Measurements from ENCODE around the gene CCNL1.
"Not testable (repeated sequence)": the region's sequence is repeated elsewhere in the genome, so short reads cannot be mapped to it uniquely, and the experiment has no call there.

The CCNL1 gene

DNA sequence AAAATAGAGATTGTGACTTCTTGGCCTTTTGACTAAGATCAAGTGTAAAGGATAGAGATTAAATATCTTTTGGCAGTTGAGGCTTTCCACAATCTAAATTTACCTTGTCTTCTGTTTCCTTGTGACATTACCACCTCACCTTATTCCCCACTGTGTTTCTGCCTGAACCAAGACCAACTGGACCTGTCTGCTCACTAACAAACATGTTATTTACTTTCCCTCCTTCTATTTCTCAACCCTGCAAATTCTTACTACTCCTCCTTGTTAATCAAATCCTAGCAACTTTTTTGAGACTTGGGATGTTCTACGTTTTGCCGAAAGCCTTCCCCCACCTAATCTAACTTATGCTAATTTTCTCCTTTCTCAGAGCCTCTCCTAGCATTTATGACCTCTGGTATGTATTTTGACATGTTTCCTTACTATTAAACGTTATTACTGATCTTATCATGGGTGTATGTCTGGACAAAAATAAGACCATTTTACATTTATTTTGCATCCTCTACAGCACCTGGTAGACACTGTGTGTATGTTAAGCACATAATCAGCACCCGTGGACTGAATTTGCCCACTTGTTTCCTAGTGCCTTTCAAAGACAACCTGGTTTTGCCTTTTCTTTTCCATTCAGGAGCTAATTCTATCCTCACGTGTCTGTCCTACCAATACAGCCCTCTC, 7.6 kb upstream of the CCNL1 start:
- DNase-seq: no peak

DNA sequence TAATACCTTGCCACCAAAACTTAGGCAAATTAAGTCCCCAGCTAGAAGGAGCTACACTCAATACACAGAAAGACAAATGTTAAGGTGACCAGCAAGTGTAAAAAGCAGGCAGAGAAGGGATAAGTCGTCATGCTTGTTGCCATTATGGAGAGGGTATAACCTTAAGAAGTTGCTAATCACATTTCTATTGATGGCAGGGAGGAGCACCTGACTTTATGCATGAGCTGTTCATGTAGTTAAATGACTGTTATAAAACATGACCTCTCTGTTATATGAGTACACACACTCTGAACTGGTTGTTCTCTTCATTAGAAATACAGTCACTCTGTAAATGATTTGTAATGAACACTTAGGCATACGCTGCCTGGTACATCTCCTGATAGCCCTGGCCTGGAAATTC, 6.6 kb upstream of the CCNL1 start:
- no peak for DNase-seq

DNA sequence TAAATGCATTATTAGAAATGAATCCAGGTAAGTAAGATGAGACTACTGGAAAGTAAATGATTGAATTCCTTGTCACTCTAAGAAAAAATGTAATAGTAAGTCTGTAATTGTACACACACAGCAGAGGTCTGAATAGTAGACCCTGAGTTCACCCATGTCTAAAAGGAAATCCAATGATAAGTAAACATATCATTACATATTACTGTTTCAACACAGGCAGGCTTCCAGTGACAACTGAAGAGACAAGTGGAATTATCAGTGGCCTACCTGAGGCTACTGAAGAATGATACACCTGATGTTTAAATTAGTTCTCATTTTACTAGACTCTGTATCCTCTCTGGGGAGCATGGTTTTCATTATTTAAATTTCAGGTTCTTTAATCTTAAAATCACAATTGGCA, 6.2 kb upstream of the CCNL1 start:
- no peak for DNase-seq

DNA sequence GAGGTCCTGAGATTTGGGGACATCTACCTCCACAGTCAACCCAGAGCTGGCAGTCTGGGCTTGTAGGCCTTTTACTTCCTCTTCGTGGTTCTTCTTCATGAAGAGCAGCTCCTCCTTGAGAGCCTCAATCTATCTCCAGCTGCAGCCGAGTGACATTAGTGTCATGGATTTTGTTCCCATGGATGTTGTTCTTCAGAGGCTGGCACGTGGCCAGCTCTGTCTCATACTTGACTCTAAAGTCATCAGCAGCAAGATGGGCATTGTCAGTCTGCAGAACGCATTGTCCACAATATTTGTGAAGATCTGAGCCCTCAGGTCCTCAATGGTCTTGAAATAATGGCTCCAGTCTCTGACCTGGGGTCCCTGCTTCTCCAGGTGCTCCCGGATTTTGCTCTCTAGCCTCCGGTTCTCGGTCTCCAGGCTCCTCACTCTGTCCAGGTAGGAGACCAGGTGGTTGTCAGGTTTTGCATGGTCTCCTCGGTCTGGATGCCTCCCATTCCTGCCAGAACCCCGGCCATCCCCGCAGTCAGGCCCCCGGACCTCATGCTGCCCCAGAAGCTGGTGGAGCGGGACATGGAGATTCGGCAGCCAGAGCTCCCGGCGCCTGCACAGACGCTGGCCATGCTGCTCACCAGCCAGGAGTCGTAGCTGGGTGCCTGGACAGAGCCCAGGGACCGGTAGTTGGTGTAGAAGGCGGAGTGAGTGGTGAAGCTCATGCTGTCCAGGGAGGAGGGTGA, 3.4 kb upstream of the CCNL1 start:
- DNase-seq: no peak

DNA sequence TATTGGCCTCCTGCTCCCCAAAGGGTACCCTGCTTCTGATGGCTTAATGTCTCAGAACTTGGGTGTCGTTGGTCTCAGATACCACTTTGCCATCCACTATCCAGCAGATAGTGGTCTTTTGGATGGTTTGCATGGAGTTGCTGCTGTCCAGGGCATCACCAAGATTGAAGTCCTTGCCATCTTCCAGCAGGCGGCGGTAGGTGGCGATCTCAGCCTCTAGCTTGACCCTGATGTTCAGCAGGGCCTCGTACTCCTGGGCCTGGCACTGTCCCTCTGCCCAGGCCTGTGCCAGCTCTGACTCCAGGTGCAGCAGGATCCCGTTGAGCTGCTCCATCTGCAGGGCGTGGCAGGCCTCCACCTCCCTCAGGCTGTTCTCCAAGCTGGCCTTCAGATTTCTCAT, 2.7 kb upstream of the CCNL1 start:
- not testable (repeated sequence) for DNase-seq

DNA sequence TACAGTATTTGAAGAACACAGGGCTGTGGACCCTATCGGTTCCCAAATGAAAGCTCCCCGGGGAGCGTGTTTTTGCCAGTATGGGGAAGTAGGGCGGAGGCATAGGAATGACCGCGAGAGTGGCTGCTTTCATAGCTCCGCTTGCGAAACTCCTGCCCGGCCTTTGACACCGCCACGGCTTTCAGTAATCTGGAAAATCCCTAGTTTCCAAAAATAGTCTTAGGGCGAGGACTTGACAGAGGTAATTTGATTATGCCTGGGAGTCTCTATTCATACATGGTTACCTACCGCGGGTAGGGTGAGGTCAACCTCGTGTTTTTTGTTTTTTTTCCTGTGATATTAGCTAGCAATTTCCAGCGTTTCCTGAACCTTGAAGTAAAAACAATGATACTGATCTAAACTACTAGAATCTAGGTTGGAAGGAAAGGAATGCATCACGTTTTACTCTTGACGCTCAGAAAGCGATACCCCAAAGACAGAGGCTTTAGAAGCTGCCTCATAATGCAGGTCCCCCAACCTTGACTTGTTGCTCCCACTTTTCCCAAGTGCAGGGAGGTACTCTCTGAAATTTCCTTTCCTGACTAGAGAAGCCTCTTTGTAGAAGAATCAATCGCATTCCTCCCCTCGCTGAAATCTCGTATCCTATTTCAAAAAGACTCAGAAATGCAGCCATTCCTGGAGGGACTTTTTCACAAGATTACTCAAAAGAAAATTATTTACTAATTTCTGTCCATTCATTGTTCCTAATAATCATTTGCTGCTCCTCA, 894 bp upstream of the CCNL1 start:
- peak; percentile 61 for DNase-seq

DNA sequence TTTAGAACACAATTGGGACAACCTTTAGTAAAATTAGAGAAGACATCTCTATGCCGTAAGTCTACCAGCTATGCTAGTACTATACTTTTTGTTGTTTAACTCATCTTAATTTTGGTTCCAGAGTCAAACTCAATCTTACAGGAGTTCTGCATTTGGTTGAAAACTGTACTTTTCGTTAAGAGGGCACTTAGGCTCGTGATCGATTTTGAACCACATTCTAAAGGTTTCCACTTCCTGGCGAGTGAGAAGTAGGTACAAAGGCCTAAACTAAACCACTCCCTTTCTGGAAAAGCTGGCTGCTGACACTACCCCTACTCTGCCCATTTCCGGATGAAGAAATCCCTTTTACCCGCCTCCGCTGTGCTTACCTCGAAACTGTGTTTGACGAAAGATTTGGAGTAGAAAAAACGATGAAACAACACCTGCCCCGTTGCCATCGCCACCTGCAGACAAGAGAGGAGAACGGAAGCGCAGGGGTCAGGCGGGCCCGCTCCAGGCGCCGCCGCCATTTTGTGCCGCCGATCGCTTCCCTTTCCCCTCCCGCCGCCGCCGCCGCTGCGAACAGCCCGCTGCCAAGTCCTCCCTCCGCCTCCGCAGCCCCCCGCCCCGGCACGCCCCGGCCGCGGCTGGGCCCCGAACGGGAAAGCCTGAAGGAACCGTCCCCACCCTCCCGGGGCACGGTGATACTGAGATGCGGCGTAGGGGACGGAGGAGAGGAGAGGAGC, 748 bp downstream of the CCNL1 start:
- peak; percentile 79 for DNase-seq

DNA sequence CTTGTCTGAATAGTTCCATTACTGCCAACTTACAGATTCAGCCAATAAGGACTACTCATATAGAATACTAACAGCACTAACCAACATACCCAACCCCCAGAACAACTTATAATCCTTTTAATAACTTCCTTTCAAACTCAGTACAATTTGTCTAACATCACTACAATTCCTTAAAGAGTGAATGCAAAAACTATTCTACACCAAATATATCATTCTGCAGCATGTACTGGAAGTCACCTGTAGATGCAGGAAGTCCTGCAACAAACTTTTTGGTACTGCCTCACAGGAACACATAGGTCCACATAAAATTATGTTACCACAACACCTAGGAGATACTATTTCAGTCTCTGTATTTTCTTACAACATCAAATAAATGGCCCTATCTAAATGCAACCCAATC, 2.1 kb downstream of the CCNL1 start:
- no peak for DNase-seq

DNA sequence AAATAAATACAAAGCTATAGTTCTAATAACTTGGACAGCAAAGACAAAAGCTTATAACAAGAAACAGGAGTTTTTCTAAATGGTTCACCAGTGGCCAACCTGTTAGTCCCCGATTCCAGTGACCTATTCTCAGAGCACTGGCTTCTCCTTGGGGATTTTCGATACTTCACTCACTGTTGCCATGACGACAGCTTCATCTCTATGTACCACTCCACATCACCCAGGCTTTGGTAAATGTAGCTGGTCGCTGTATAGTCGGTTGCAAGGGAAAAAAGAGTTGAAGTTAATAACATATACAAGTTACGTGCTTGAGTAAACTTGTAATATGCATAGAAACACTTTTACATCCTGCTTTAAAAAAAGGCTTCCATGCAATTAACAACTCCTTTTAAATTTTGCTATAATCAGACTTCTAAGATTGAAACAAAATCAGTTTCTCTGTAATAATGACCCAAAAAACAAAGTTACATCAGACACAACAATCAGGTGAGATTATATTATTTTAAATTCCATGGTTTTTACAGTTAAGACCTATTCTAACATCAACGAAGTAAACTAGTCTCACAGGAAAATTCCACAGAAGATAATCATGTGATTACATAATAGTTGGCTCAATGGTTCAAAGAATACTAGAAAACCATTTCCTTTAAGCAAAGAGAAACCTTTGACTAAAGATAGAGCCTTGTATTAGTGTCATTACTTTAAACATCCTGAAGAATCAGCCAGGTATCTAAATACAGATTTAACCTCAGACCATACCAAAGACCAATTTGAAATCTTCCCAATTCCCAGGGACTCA, 2.9 kb downstream of the CCNL1 start:
- DNase-seq: no peak

DNA sequence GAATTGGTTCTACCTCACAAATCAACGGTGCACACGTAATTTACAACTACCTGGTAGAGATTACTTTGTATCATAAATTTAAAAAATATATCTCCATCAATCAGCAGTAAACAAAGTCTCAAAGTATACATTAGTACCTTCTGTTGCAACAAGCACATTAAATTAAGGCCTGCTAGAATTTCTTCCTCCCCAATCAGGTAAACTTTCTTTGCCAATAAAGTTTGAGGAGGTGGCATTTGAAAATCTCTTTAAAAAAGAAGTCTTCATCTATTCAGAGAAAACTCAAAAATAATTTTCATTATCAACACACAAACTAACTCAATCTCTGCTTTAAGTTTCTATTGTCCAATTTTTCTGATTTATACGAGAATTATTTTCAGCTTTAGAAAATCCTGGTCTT, 4.4 kb downstream of the CCNL1 start:
- no peak for DNase-seq

DNA sequence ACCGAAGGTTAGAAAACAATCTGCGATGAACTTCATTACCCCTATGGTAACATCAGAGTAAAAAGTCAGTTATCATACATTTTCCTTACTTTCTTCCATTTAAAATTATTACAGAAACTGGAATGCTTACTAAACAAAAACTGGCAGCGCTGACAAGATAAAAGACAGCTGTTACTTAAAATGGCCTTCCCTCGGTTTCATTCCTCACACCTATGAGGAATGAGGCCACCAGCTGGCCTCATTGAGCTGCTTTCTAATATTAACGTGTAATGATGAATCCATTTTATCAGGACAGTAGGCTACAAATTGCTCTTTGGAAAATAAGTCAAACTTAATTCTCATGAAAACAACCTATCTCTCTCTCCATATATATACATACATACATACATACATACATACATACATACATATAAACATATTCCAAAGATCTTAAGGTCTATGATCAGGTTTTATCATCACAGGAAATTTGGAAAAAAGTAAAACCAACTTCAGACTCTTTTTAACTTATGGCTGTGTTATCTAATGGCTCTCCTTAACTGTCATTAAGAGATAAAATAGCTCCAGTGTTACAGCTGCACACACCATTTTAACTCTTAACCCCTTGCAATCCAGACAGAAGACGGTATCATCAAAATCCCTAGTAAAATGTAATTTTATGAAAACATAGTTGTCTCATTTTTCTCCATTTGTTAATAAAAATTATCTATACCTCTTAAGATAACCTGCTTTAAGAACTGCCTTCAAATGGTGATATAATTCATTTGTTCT, 5.2 kb downstream of the CCNL1 start:
- no peak for DNase-seq

DNA sequence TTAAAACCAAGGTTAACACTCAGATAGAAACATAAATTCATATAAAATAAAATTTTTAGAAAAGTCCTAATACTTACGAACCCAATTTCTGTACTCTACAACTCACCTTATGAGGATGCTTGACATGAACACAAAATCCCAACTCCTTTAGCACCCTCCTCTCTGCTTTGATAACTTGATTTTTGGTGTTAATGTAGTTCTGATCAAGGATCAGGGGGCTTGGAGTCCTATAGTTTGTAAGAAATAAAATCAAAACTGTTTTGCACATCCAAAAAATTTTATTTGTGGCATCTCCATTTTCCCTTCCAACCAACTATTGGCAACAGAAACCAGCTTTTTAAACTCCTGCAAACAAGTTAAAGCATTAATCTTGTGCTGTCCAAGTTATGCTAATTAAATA, 7.0 kb downstream of the CCNL1 start:
- DNase-seq: no peak

DNA sequence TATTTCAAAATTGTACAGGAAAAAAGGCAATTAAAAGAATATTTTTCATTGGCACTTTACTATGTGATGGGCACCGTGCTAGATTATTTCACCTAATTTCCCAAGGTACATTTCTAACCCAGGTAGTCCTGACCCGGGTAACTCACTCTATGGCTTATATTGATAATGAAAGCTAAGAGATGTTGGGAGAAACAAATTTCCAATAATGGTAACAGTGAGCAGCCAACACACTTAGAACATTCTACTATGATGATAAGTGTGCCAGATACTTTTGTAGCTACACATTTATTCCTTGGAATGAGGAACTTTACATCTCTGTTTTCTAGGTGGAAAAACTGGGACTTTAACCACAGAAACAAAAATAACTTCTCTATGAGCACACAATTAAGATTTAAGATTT, 7.5 kb downstream of the CCNL1 start:
- no peak for DNase-seq

DNA sequence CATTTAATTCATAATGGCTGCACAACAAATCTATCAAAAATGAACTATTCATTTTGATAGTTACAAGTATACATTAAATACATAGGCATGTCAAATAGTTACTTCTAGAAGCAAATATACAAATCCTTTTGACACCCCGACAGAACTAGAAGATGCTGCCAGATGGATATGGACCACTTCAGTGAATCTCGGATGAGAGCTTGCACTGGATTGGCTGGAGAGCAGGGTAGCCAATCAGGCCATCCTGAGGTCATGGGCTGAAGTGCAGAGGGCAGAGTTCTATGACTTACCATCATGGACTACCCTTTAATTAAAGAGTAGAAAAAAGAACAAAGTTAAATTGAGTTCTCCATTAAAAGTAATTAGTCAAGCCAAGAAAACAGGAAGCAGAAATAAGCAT, 8.3 kb downstream of the CCNL1 start:
- DNase-seq: no peak

DNA sequence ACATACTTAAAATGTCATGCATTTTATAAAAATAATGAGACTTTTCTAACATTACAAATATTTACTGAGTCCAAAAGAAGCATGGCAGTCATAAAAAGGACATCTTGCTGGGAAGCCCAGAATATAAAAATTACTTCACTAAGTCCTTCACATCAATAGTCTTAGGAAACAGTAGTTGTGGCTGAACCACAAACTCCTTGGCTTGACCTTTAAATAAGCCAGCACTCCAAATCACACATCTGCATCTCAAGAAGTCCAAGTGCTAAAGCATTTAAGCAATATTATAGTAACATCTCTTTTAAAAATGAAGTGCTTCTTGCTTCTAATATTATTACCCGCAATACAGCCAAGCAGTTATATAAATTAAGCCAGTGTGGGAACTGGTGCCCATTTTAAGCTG, 8.8 kb downstream of the CCNL1 start:
- no peak for DNase-seq

DNA sequence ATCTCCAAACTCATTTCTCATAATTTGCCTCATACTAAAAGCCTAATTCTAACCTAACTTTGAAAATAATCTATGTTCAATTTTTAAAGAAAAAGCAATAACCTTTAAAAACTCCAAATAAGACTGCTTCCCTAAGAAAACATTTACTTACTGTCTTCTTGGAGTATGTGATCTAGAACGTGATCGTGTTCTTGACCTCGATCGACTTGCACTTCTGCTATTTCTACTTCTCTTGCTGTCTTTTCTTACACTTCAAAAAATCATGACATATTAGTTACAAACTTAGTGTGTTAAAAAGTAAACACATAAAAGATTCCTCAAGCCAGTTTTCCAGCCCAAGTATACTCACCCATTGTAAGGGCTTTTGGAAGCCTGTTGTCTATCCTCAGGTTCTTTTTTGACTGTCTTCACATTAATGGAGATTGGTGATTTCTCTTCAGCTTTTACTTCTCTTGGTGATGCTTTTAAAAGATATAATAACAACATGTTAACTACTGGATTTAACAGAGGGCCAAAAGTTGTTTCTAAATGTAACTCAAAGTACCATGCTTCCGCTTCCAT, 10.7 kb downstream of the CCNL1 start:
- DNase-seq: no peak

DNA sequence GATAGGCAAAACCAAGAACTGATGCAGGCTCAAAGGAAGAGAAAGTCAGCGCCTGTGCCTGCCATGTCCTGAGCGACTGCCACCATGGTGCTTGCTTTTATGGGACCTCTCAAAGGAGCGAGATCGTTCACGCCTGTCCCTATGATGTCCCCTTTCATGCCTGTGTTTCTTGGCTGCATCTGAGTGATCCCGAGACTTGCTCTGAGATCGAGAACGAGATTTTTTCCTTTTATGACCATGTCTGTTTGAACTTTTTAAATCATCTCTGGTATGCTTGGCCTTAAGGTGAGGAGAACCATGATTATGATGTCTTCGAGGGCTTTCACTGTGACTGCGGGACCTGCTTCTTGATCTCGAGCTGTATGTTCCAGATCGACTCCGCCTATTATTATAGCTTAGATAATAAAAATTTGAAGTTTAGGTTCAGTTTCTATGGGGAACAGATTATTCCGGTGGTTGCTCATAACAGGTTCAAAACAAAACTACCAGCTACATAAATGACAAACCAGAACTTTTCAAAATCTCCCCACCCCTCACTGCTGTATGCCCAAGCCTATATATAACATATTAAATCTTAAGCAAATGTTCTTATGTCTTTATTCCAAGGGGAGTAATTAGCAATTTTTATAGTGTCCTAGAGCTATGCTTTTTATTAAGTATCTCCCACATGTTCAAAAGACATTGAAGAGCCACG, 11.6 kb downstream of the CCNL1 start:
- DNase-seq: no peak

DNA sequence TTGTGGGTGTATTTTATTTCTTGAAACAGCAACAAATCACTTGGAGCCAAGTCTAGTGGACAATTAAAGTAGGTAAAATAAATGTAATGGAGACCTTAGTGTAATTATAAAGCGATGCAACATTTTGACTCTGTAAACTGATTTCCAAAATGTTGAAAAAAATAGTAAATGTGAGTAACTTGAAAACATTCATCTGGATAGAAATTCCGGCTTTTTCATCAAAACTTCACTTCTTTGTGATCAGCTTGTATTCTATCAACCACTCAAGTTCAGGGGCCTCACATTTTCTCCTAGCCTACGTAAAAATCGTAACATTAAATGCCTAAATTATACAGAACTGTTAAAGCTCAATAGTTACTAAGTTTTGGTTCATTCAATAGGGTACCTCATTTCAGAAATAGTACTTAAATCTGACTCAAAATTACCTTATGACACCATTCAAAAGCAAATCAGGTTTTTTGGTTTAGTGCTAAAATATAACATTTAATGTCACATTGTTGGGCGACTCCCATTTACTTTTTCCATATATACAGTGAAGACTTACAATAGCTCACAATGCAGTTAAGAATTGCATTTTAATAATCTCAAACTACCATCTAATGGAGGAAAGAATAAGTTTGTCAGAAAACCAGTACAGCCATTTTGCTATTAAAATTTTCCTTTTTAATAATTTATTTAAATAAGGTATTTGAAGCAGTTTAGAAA, 12.7 kb downstream of the CCNL1 start:
- no peak for DNase-seq

DNA sequence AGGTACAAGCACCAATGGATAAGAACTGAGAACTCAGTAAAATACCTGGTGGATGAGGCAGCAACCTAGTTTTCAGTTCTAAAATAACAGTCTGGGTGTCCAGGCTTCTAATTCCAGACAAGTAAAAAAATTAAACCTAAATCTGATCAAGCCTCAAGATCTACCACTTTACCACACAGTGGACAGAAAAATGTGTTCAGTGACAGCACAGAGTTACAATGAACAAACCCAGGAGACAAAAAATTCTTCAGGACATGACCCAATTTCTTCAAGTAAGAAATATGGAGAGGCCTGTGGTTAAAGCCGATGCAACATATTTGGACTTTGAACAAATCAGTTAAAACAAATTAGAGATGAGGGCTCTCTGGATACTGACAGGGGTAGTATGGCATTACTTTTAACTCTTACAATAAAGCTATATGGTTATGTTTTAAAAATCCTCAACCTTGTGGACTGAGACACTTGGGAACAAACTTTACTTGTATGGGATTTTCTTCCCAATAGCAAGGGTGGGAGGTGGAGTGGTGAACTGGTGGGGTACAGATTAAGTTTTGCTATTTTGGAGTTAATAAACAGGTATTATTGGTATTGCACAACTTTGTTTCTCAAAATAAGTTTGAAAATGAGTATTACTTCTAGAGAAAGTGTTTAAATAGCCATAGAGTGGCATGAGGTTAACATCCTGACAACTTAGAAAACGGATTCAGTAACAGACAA, 14.2 kb downstream of the CCNL1 start:
- no peak for DNase-seq

All from stimulated activated CD4-positive, alpha-beta T cell treated with anti-CD3 and anti-CD28 coated beads, Interleukin-4, amount 100 ng/mL, for 1 hour (primary cell).